GM12878 (cell line): ENCODE data around the gene SEMA4D. TPM values are rescaled to one million over a fixed set of nuclear protein-coding genes. Genes with fewer than 3 reads are reported as not detected.

ENCODE experiments used
- ATAC-seq: fragments of 200-7000 bp; cut with Tn5 transposase; 3 replicates; pipeline ENCODE4 v1.9.1; 2020; ENCODE audit warnings: mild to moderate bottlenecking, moderate library complexity
- BruUV-seq: library from RNA; stranded (reverse); fragments of 400-500 nt; replicated peaks from 2 replicates; lab custom pipeline; 2021; lab: Mats Ljungman, UMichigan
- CTCF ChIA-PET: fragments of 300-600 bp; sonication (Branson Sonifier 250); formaldehyde crosslinking; extraction: SDS; loops from one replicate; lab custom pipeline; 2021; ENCODE audit warnings: inconsistent platforms; lab: Yijun Ruan, JAX
- POLR2A ChIA-PET: fragments of 350-600 bp; formaldehyde crosslinking; extraction: SDS; loops from one replicate; lab custom pipeline; 2021; ENCODE audit warnings: inconsistent platforms; lab: Charles Lee
- RAD21 ChIA-PET: fragments of 300-600 bp; sonication (Branson Sonifier 250); formaldehyde crosslinking; loops from one replicate; lab custom pipeline; 2023; ENCODE audit warnings: antibody characterized with exemption; ENCODE audit not compliant: unreplicated experiment; lab: Charles Lee
- SMC1A ChIA-PET: fragments of 300-600 bp; sonication (Branson Sonifier 250); formaldehyde crosslinking; loops from one replicate; lab custom pipeline; 2023; ENCODE audit not compliant: unreplicated experiment, uncharacterized antibody; lab: Charles Lee
- DNase-seq: peaks from one replicate; pipeline ENCODE4 v3.0.0-alpha.2; 2011; ENCODE audit warnings: low read depth, low spot score
- FAIRE-seq: peaks from 3 replicates; lab custom pipeline; 2011; peaks lifted over from hg19 to GRCh38; lab: Jason Lieb, UNC
- H2AFZ ChIP-seq: 2 replicates; pipeline ENCODE4 v1.6.0; 2011; ENCODE audit warnings: low read depth, low read length, control low read depth; ENCODE audit not compliant: control insufficient read depth
- H3K27ac ChIP-seq: 2 replicates; pipeline ENCODE4 v1.5.1; 2011; ENCODE audit warnings: control low read depth; ENCODE audit not compliant: control insufficient read depth, insufficient read depth
- H3K27me3 ChIP-seq, 2 experiments: replicated peaks in 1 of 2; 2 replicates each; pipeline versions ENCODE4 v1.6.0 to v1.6.1; 2011; ENCODE audit warnings: low read length in 1 of 2; ENCODE audit not compliant: control insufficient read depth in 2 of 2, insufficient read depth in 2 of 2
- H3K36me3 ChIP-seq, 2 experiments: 2 replicates each; pipeline ENCODE4 v1.5.1; 2011; ENCODE audit warnings: low read length in 1 of 2; ENCODE audit not compliant: control insufficient read depth in 2 of 2, insufficient read depth in 2 of 2
- H3K4me1 ChIP-seq: 2 replicates; pipeline ENCODE4 v1.6.1; 2011; ENCODE audit warnings: mild to moderate bottlenecking, low read length, moderate library complexity, mixed read lengths; ENCODE audit not compliant: control insufficient read depth, insufficient read depth
- H3K4me2 ChIP-seq: 2 replicates; pipeline ENCODE4 v1.6.0; 2011; ENCODE audit warnings: control low read depth; ENCODE audit not compliant: control insufficient read depth, insufficient read depth
- H3K4me3 ChIP-seq: fragments of 200-600 bp; sonication (generic); 2 replicates; pipeline ENCODE4 v1.5.1; 2016
- H3K79me2 ChIP-seq: 2 replicates; pipeline ENCODE4 v1.6.0; 2011; ENCODE audit warnings: low read length; ENCODE audit not compliant: control insufficient read depth, insufficient read depth
- H3K9ac ChIP-seq: 2 replicates; pipeline ENCODE4 v1.8.0; 2011; ENCODE audit warnings: low read length, control low read depth, mixed read lengths; ENCODE audit not compliant: control insufficient read depth, insufficient read depth
- H3K9me3 ChIP-seq: replicated peaks from 3 replicates; pipeline ENCODE4 v1.5.1; 2011; ENCODE audit warnings: mild to moderate bottlenecking, low read length; ENCODE audit not compliant: control insufficient read depth, insufficient read depth
- H4K20me1 ChIP-seq: 2 replicates; pipeline ENCODE4 v1.6.0; 2011; ENCODE audit not compliant: control insufficient read depth, insufficient read depth
- CTCF ChIP-seq, 3 experiments: IDR thresholded peaks in 2 of 3; conservative IDR thresholded peaks in 1 of 3; 2 replicates each; pipeline ENCODE4 v1.5.1; 2011; ENCODE audit warnings: low read depth in 3 of 3, low read length in 3 of 3, mild to moderate bottlenecking in 3 of 3, control low read depth in 2 of 3, moderate library complexity in 2 of 3, inconsistent platforms in 1 of 3, mixed read lengths in 1 of 3; ENCODE audit not compliant: control insufficient read depth in 2 of 3, insufficient read depth in 1 of 3; ENCODE audit errors: extremely low read depth in 1 of 3
- E4F1 ChIP-seq: fragments of 450-650 bp; IDR thresholded peaks from 2 replicates; pipeline ENCODE4 v1.6.1; 2018; ENCODE audit warnings: borderline replicate concordance, mild to moderate bottlenecking; ENCODE audit not compliant: partially characterized antibody
- ELK1 ChIP-seq: IDR thresholded peaks from 2 replicates; pipeline ENCODE4 v1.6.1; 2012; ENCODE audit warnings: low read depth, low read length, improper control_type of control experiment
- FOXM1 ChIP-seq: IDR thresholded peaks from 2 replicates; pipeline ENCODE4 v1.6.1; 2012; ENCODE audit warnings: low read depth, mild to moderate bottlenecking, inconsistent platforms, low read length, moderate library complexity
- IRF5 ChIP-seq: fragments of 450-650 bp; IDR thresholded peaks from 2 replicates; pipeline ENCODE4 v1.6.1; 2017; ENCODE audit warnings: borderline replicate concordance
- PAX8 ChIP-seq: fragments of 450-650 bp; IDR thresholded peaks from 2 replicates; pipeline ENCODE4 v1.6.1; 2017; ENCODE audit warnings: mild to moderate bottlenecking, moderate library complexity
- SREBF1 ChIP-seq: IDR thresholded peaks from 2 replicates; pipeline ENCODE4 v1.6.1; 2012; ENCODE audit warnings: mild to moderate bottlenecking, low read length
- WGBS: methylation state at CpG from one replicate; pipeline ENCODE4 v1.1.6; 2016; ENCODE audit warnings: low lambda C conversion rate; ENCODE audit not compliant: insufficient replicate concordance, insufficient coverage; ENCODE audit errors: missing lambda C conversion rate; 5-methylcytosine and 5-hydroxymethylcytosine counted together
- in situ Hi-C: fragments of 300-500 bp; cut with MboI; formaldehyde crosslinking; loops from 9 replicates; pipeline ENCODE4 v1.14.3; 2018; ENCODE audit warnings: mixed read lengths
- intact Hi-C: fragments of 100-400 bp; cut with micrococcal nuclease; formaldehyde crosslinking; loops from one replicate; pipeline ENCODE4 v1.14.2; 2022; ENCODE audit not compliant: unreplicated experiment
- polyA plus RNA-seq, 11 experiments: library from polyadenylated mRNA; depleted of rRNA in 4 of 11; unstranded in 6 of 11; stranded (reverse) in 5 of 11; fragments of >200 nt; fragmentation: Nextera tagmentation in 4 of 11; fragmentation: Illumina TruSeq in 1 of 11; extraction: Ambion mirVana in 4 of 11; extraction: Trizol in 1 of 11; gene quantifications; 1 replicate in 1 of 11; 2 replicates in 10 of 11; pipeline versions ENCODE4 v1.2.1 to v1.2.3, GENCODE V29; 2011 to 2016; ENCODE audit warnings: inconsistent platforms in 2 of 11, missing spikeins in 2 of 11, low read depth in 1 of 11
- total RNA-seq, 4 experiments: library from RNA; depleted of rRNA in 3 of 4; stranded (reverse); fragments of >200 nt in 3 of 4; fragmentation: Illumina TruSeq in 1 of 4; extraction: Trizol in 1 of 4; gene quantifications; 2 replicates each; pipeline versions ENCODE4 v1.2.1 to v1.2.3, GENCODE V29; 2013 to 2021

Gene SEMA4D
- total and polyA plus RNA-seq, 10 of the 15 experiments (the other 5 are each of a cell fraction or from before 2014, with no cell fraction given), result 15.1 to 136 (median 39.6) TPM

GRCh38 chr9:89325733-89326132 lies 172.2 kb downstream of the SEMA4D start:
- no peak for ATAC-seq

More at GRCh38 chr9:89325733-89326132, 172.2 kb downstream of the SEMA4D start:
- 95% methylated on average over 3 of the region's 3 CpGs for WGBS
- H2AFZ ChIP-seq, result no peak overlapping the region
- POLR2A ChIA-PET, result interaction anchor here (2.0 kb wide), 1 partner anchor 8 kb away, joined by 6 read pairs; no protein-coding TSS in a partner anchor
- no peak overlapping the region for H3K4me2 ChIP-seq
- H3K9me3 ChIP-seq, result no peaks in the 10 kb centered on the region
- H3K36me3 ChIP-seq, result peaks cover 3 to 25% of the 10 kb centered on the region in 2 experiments; a peak in 3 of 4 replicates
- H3K9ac ChIP-seq, result no peak overlapping the region
- intact Hi-C loops (no loop called here), in situ Hi-C loops (no loop called here)
- peaks cover 27% of the 10 kb centered on the region for H3K79me2 ChIP-seq
- BruUV-seq, result no TSS peak
- RAD21 ChIA-PET, result interaction anchor here (1.4 kb wide), 1 partner anchor 223 kb away, joined by 6 read pairs; no protein-coding TSS in a partner anchor
- H3K27ac ChIP-seq, result no peak overlapping the region
- H3K4me1 ChIP-seq, result no peaks in the 10 kb centered on the region
- TF ChIP-seq CTCF (IDR thresholded peaks at IDR 0.05 in 2 of 3, conservative IDR thresholded peaks at IDR 0.05 in 1 of 3; ENCODE audit: control insufficient read depth in 2 of 3, extremely low read depth in 1 of 3, insufficient read depth in 1 of 3, low read depth in 3 of 3, low read length in 3 of 3) (no peak), E4F1 (no peak), PAX8 (no peak), FOXM1 (no peak), IRF5 (no peak), SREBF1 (no peak), ELK1 (no peak)
- CTCF ChIA-PET, result interaction anchor here (1.1 to 2.2 kb wide), 3 partner anchors 14 to 223 kb away, joined by 3 to 11 read pairs (median 5); no protein-coding TSS in a partner anchor
- no peaks in the 10 kb centered on the region for H3K27me3 ChIP-seq
- H3K4me3 ChIP-seq, result no peak overlapping the region
- H4K20me1 ChIP-seq, result no peaks in the 10 kb centered on the region
- SMC1A ChIA-PET, result interaction anchor here (1.0 to 4.8 kb wide), 5 partner anchors 10 to 239 kb away, joined by 3 to 20 read pairs (median 4); no protein-coding TSS in a partner anchor
- FAIRE-seq (no peak), DNase-seq (no peak)
